Subcutaneous adipose tissue (tissue), 4 donors: ENCODE measurements around the gene ARL6IP4. TPM values are rescaled to one million over a fixed set of nuclear protein-coding genes. Genes with fewer than 3 reads are reported as not detected.

Experiments used
- CTCF ChIP-seq: fragments of 450-650 bp; IDR thresholded peaks from one replicate; pipeline ENCODE4 v1.5.1; 2016; ENCODE audit warnings: low read depth, mild to moderate bottlenecking, control low read depth, antibody characterized with exemption, moderate library complexity
- total RNA-seq, 4 donors: library from RNA; depleted of rRNA; stranded (reverse); fragments of >200 nt; gene quantifications; one replicate each; pipeline ENCODE4 v1.1.0, GENCODE V29; 2016

ARL6IP4 gene
- total RNA-seq, 4 donors from 2014 or later: 73.9 to 274 (median 170) TPM

GRCh38 chr12:122975790-122976647 lies 4.5 kb upstream of the ARL6IP4 start:
- no peak for TF ChIP-seq CTCF

DNA sequence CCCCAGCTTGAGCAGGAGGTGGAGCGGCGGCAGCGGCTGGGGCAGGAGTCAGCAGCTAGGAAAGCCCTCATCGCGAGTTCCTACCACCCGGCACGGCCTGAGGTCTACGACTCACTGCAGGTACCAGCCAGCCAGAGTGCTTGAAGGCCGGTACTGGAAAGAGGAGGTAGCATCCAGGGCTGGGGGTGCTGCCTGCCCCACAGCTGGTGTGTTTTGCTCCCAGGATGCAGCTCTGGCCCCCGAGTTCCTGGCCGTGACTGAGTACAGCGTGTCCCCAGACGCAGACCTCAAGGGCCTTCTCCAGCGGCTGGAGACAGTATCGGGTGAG lies 3.9 kb upstream of the ARL6IP4 start:
- no peak for TF ChIP-seq CTCF

DNA sequence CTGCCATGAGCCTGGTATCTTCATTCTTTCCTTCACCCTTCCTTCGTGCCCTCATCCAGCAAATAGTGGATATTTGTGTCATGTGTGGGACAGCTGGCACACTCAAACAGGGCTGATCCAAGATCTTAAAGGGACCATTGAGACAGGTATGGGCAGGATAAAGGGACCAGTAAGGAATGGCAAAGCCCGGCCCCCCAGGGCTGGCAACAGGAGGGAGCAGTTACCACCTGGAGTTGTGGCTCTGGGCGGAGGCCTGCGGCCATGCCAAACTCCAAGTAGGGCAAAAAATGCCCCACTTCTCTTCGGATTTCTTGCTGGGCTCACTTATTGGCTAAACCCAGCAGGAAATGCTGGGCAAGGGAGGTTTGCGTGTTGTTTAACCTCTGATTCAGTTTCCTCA lies 3.3 kb upstream of the ARL6IP4 start:
- TF ChIP-seq CTCF: no peak

DNA sequence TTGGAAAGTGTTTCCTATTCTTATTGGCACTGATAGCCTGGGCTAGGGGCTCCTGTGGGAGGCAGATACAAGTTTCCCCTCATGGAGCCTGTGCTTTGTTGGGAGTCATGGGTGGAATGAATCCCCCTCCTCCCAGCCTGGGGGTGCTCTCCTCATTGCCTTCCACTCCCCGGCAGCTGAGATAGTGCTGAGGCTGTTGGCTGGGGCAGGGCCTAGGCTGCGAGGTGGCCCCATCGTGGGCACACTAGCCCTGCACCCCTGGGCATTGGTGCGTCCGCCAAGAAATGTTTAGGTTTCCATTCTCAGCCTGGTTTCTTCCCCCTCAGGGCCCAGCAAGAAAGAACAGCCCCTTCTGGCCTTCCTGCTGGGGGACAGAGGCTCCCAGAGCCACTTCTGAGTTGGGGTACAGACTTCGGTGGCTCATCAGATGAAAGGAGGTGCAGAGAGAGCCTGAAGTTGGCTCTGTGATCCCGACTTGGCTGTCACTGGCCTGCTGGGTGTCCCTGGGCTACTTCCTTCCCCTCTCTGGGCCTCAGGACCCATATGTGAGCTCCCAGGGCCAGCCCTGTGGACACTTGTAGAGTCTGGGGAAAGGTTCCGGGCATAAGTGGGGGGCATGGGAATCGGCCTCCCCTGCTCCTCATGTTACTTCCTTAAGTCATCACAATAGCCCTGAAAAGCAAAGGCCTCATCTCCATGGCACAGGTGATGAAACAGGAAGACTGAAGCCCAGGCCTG lies 2.7 kb upstream of the ARL6IP4 start:
- no peak for TF ChIP-seq CTCF

- no peak for TF ChIP-seq CTCF
Measured at GRCh38 chr12:122978507-122978955, 1.9 kb upstream of the ARL6IP4 start.

DNA sequence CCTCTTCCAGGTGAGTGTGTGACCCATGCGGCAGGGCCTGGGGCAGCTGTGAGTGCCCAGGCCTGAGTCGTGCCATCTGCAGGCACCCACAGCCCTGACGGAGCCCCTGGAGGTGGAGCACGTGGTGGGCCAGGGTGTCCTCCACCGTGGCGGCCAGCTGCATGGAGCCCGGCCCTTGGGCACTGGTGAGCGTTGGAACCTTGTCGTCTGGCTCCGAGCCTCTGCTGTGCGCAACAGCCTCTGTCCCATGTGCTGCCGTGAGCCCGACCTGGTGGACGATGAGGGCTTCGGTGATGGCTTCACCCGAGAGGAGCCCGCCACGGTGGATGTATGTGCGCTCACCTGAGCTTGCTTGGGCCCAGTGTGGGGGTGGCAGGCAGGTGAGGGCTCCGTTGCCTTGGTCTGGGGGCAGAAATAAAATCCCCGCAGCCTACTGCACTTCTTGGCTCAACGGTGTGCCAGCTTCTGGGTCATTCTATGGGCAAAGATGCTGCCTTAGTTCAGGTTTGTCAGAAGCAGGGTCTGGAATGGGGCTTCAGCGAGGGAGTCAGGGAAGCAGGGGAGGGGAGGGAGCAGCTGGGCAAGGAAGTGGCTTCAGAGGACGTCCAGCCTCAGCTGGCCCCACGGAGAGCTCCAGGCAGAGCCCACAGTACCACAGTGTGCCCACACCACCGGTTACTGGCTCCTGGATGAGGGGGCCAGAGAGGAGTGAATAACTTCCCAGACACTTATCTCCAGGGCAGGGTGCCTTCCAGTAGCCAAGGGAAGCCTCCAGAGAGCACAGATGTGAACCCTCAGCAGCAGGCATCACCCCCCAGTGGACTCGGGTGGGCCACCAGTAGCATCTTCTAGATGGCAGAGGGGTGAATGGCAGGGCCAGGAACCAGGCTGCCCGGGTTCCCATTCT lies 1.2 kb upstream of the ARL6IP4 start:
- TF ChIP-seq CTCF: no peak

GRCh38 chr12:122979908-122980182 lies 636 bp upstream of the ARL6IP4 start:
- no peak for TF ChIP-seq CTCF
